Left hindlimb (tissue), 1 donor: ENCODE measurements around the gene TYROBP.
"Not testable (repeated sequence)": the region's sequence is repeated elsewhere in the genome, so short reads cannot be mapped to it uniquely, and the experiment has no call there.

Experiments
- DNase-seq: peaks from one replicate; pipeline ENCODE4 v3.0.0-alpha.2; 2018

Gene TYROBP

GRCh38 chr19:35931161-35931873, 23.2 kb upstream of the TYROBP start:
- DNase-seq: peak; percentile 100

- no peak for DNase-seq
Observed at GRCh38 chr19:35929876-35930275, 21.8 kb upstream of the TYROBP start.

DNA sequence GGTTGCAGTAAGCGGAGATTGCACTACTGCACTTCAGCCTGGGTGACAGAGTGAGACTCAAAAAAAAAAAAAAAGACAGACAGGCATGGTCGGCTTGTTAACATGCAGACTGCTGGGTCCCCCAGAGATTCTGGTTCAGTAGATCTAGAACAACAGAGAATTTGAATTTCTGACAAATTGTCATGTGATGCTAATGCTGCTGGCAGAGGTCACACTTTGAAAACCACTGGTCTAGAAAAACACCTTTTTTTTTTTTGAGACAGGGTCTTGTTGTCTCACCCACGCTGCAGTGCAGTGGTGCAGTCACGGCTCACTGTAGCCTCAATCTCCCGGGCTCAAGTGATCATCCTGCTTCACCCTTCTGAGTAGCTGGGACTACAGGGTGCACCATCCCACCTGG, 20.4 kb upstream of the TYROBP start:
- no peak for DNase-seq

GRCh38 chr19:35925501-35925900, 17.4 kb upstream of the TYROBP start:
- DNase-seq: no peak

- no peak for DNase-seq
Observed at GRCh38 chr19:35921012-35921411, 12.9 kb upstream of the TYROBP start.

DNA sequence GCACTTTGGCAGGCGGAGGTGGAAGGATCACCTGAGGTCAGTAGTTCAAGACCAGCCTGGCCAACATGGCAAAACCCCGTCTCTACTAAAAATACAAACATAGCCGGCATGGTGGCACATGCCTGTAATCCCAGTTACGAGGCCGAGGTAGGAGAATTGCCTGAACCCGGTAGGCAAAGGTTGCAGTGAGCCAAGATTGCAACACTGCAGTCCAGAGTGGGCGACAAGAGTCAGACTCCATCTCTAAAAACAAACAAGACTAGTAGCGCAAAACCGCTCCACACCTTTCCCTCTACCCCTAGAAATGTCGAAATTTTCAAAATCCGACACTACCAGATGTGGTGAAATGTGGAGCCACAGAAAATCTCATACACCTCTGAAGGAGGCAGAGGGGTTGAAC, 11.2 kb upstream of the TYROBP start:
- no peak for DNase-seq

DNA sequence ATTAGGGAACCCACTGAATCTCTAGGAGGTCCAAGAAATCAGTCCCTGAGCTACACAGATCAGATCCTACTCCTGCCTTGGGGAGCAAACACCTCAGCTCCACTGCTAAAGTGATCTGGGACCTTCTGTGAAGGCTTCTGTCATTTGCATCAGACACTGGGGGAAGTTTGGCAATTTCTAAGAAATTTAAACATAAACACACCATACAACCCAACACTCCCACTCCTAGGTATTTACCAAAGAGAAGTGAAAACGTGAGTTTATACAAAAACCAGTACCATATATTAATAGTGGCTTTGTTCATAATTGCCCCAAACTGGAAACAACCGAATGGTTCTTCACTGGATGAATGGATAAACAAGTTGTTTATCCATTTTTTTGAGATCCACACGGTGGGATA, 7.3 kb upstream of the TYROBP start:
- no peak for DNase-seq

DNA sequence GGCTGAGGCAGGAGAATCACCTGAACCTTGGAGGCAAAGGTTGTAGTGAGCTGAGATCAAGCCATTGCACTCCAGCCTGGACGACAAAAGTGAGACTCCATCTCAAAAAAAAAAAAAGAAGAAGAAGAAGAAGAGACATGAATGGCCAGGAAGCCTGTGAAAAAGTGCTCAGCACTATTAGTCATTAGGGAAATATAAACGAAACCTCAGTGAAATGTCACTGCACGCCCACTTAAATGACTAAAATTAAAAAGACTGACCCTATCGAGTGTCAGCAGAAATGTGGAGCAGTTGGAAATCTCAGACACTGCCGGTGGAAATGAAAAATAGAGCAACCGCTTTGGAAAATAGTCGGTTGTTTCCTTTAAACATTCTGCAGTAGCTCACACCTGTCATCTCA, 5.5 kb upstream of the TYROBP start:
- DNase-seq: no peak

GRCh38 chr19:35911790-35912189, 3.7 kb upstream of the TYROBP start:
- DNase-seq: no peak

GRCh38 chr19:35911173-35911572, 3.1 kb upstream of the TYROBP start:
- no peak for DNase-seq

DNA sequence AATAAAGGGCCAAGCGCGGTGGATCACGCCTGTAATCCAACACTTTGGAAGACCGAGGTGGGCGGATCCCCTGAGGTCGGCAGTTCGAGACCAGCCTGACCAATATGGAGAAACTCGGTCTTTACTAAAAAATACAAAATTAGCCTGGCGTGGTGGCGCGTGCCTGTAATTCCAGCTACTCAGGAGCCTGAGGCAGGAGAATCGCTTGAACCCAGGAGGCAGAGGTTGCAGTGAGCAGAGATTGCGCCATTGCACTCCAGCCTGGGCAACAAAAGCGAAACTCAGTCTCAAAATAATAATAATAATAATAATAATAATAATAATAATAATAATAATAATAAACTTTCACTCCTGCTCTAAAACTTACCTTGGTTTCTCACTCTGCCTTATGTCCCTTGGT, 2.3 kb upstream of the TYROBP start:
- DNase-seq: not testable (repeated sequence)

GRCh38 chr19:35909684-35910035, 1.6 kb upstream of the TYROBP start:
- no peak for DNase-seq

DNA sequence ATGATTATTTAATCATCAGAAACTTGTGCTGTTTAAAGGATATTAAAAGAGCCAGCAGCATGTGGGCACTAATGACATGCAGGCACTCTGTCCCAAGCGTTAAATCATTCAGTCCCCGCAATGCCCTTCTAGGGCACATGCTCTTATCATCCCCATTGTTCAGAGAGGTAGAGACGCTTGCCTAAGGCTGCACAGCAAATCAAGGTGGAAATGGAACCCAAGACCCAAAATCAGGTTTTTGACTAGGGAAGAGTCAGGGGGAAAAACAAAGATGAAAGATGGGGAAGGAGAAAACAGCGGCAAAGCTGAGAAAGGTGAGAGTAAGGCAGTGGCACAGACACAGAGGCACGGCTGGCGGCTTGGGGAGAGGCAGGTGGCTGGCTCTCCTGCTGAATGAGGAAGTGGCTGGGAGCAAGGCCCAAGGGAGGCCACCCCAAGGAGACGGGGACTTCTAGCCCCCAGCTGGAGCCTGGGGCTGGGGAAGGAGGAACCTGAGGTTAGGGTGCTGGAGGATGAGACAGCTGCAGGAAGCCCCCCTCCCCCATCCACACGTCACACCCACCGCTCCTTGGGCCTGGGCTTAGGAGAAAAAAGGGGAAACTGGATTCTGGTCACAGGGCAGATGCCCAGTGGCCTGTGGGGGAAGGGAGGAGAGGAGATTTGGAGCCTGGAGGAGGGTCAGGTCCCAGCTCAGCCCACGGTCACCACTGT, 1.0 kb upstream of the TYROBP start:
- peak; percentile 62 for DNase-seq

DNA sequence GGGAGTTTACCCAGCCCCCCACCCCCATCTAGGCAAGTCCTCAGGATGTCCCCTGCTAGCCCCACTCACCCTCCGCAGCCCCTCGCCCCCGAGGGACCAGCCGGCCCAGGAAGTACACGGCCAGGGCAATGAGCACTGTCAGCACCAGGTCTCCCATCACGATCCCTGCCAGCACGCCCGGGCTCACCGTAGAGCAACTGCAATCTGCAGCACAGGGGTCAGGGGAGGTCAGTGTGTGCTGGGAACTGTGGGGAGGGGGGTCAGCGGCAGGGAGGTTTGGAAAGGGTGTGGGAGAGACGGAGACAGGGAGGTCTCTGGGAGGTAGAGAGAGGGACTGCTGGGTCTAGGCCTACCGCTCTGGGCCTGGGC, 734 bp downstream of the TYROBP start:
- no peak for DNase-seq

GRCh38 chr19:35905178-35905727, 2.8 kb downstream of the TYROBP start:
- DNase-seq: no peak

- peak; percentile 14 for DNase-seq
Observed at GRCh38 chr19:35904311-35905068, 3.6 kb downstream of the TYROBP start.

DNA sequence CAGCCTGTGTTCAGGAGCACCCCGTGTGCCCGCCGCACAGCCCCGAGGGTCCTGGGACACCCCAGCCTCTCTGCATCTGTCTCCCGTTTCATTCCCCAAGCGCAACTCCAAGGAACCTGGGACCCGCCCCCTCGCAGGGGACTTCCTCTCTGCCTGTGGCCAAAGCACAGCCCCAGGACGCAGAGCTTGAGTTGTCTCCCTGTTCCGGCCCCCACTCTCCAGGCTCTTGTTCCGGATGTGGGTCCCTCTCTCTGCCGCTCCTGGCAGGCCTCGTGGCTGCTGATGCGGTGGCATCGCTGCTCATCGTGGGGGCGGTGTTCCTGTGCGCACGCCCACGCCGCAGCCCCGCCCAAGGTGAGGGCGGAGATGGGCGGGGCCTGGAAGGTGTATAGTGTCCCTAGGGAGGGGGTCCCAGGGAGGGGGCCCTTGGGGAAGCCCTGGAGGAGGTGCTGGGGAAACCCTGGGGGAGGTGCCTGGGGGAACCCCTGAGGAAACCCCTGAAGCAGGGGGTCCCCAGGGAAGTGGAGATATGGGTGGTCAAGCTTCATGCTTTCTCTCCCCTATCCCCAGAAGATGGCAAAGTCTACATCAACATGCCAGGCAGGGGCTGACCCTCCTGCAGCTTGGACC, 4.4 kb downstream of the TYROBP start:
- peak; percentile 68 for DNase-seq

DNA sequence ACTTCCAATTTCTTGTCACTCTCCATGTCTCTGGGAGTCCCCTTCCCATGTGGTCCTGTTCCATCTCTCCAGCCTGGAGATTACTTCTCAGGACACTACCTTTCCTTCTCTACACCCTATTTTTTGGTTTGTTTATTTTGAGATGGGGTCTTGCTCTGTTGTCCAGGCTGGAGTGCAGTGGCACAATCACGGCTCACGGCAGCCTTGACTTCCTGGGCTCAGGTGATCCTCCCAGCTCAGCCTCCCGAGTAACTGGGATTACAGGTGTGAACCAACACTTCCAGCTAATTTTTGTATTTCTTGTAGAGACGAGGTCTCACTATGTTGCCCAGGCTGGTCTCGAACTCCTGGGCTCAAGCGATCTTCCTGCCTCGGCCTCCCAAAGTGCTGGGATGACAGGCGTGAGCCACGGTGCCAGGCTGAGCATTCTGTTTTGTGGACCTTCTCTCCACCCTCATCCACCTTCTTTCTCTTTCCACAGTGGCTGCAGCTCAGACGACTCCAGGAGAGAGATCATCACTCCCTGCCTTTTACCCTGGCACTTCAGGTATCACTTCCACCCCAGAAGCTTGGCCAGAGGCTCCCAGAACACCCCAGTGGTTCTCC, 5.1 kb downstream of the TYROBP start:
- no peak for DNase-seq

DNA sequence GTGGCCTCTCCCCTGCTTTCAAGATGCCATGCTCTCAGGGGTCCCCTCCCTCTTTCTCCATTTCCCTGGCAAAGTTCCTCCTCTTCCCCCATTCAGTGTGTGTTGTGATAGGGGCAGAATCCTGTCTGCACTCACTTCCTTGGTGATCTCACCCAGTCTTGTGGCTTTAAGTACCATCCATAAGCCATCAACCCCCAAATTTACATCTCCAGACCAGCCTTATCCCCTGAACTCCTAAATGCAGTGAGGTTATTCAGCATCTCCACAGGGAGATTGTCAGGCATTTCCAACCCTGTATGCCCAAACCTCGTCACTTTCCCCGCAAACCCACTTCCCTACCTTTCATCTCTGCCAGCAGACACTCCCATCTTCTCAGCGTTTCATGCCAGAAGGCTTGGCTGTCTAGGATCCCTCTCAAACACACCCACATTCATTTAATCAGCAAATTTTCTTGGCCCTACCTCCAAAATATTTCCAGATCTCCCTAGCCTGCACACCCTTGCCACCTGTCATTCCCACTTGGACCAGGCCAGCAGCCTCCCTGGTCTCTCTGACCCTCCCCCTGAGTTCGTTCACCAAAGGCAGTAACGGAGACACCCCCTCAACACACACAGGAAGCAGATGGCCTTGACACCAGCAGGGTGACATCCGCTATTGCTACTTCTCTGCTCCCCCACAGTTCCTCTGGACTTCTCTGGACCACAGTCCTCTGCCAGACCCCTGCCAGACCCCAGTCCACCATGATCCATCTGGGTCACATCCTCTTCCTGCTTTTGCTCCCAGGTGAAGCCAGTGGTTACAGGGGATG, 6.0 kb downstream of the TYROBP start, which contains the start of gene HCST:
Gene HCST, plus strand, starts transcription at position 676 of the 808 bp plus-strand sequence. Its CDS starts 65 bp downstream, at position 741.
- peak; percentile 18 for DNase-seq

GRCh38 chr19:35901055-35901644, 6.9 kb downstream of the TYROBP start:
- peak; percentile 20 for DNase-seq

DNA sequence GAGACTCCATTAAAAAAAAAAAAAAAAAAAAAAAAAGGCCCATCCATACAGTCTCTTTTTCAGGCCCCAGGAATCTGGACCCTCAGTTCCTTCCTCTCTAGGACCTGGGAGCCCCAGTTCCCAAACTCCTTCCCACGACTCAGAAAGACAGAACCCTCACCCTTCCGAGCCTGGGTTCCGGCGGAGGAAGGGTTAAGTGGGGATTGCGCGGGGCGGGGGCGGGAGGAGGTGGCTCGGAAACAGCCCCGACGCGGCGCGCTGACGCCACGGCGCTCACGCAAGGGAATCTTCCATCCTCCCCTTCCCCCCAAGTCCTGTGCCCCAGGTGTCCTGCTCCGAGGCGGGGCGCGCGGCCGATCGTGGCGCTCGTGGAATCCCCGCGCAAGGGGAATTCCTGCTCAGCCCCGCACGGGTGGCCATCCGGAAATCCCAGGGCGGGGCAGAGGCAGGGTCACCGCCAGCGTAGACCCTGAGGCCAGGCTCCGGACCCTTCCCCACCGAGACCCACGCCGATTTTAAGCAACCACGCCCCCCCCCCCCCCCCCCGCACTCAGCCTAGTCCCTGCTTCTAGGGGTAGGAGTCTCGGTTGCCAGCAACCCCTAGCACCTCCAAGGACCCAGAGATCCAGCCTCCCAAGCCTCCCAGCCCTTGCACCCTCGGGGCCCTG, 8.4 kb downstream of the TYROBP start:
- peak; percentile 78 for DNase-seq
